Measurements from ENCODE around the gene TMEM89. TPM values are rescaled to one million over a fixed set of nuclear protein-coding genes. Genes with fewer than 3 reads are reported as not detected.

Gene TMEM89
- total RNA-seq, 2 donors from 2014 or later: not detected

- no peak overlapping the region for H3K27ac ChIP-seq
- no peak for DNase-seq (ENCODE audit: low spot score)
- H3K4me3 ChIP-seq: no peak overlapping the region
- no peaks in the 10 kb centered on the region for H3K9me3 ChIP-seq
- H3K27me3 ChIP-seq: no peaks in the 10 kb centered on the region
- no peaks in the 10 kb centered on the region for H3K4me1 ChIP-seq
- TF ChIP-seq, protein P1, sequence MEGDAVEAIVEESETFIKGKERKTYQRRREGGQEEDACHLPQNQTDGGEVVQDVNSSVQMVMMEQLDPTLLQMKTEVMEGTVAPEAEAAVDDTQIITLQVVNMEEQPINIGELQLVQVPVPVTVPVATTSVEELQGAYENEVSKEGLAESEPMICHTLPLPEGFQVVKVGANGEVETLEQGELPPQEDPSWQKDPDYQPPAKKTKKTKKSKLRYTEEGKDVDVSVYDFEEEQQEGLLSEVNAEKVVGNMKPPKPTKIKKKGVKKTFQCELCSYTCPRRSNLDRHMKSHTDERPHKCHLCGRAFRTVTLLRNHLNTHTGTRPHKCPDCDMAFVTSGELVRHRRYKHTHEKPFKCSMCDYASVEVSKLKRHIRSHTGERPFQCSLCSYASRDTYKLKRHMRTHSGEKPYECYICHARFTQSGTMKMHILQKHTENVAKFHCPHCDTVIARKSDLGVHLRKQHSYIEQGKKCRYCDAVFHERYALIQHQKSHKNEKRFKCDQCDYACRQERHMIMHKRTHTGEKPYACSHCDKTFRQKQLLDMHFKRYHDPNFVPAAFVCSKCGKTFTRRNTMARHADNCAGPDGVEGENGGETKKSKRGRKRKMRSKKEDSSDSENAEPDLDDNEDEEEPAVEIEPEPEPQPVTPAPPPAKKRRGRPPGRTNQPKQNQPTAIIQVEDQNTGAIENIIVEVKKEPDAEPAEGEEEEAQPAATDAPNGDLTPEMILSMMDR (IDR thresholded peaks at IDR 0.05): no peak
- H3K36me3 ChIP-seq: no peaks in the 10 kb centered on the region
These were observed 49.6 kb downstream of the TMEM89 start for GRCh38 chr3:48571938-48572337.

MicroRNA genes within 50 kb of the gene (microRNA counts, 767-probe panel; counts per million panel counts)
- 0 to 31.0 counts per million in 2 donors for microRNA hsa-miR-711

Small RNA genes lying within 50 kb of the gene (microRNA-seq; reads per million reads assigned to microRNA genes)
- gene MIR4793 (ENCODE audit: borderline number of aligned reads in 2 of 2, borderline replicate concordance in 1 of 2): 0 reads per million in 2 donors
- 0 reads per million in 2 donors for gene MIR711 (ENCODE audit: borderline number of aligned reads in 2 of 2, borderline replicate concordance in 1 of 2)

Other genes starting within 250 kb of the TMEM89 start
- gene FBXW12, start 249.6 kb downstream of the TMEM89 start, total RNA-seq: not detected
- gene PLXNB1, start 191.7 kb downstream of the TMEM89 start, total RNA-seq: 10 to 100 TPM; 69.4 to 73.0 TPM
- gene CCDC51, start 181.7 kb downstream of the TMEM89 start, total RNA-seq: 1 to 10 TPM; 8.4 to 9.2 TPM
- gene TMA7, start 181.5 kb downstream of the TMEM89 start, total RNA-seq: 100 to 1,000 TPM; 194 to 286 TPM
- gene ATRIP, start 175.0 kb downstream of the TMEM89 start, total RNA-seq: 1 to 10 TPM; 2.0 to 3.1 TPM
- 100 to 1,000 TPM in 1 of 2 donors, 10 to 100 TPM in 1; 66.9 to 120 TPM for gene SHISA5, start 117.6 kb downstream of the TMEM89 start, total RNA-seq
- gene PFKFB4, start 65.0 kb downstream of the TMEM89 start, total RNA-seq: 1 to 10 TPM in 1 of 2 donors, under 1 TPM in 1; 0.59 to 1.2 TPM
- not detected for gene UCN2, start 58.0 kb downstream of the TMEM89 start, total RNA-seq
- 1 to 10 TPM; 1.9 to 2.6 TPM for gene COL7A1, start 26.4 kb downstream of the TMEM89 start, total RNA-seq
- gene UQCRC1, start 12.1 kb downstream of the TMEM89 start, total RNA-seq: 100 to 1,000 TPM; 847 to 948 TPM
- 10 to 100 TPM in 1 of 2 donors, 1 to 10 TPM in 1; 9.6 to 10.1 TPM for gene SLC26A6, start 13.7 kb upstream of the TMEM89 start, total RNA-seq
- gene CELSR3, start 41.1 kb upstream of the TMEM89 start, total RNA-seq: under 1 TPM; 0.11 to 0.59 TPM
- gene NCKIPSD, start 64.1 kb upstream of the TMEM89 start, total RNA-seq: 10 to 100 TPM; 51.7 to 97.7 TPM
- 10 to 100 TPM; 35.7 to 39.6 TPM for gene IP6K2, start 95.5 kb upstream of the TMEM89 start, total RNA-seq
- 10 to 100 TPM; 26.8 to 28.5 TPM for gene PRKAR2A, start 226.1 kb upstream of the TMEM89 start, total RNA-seq

Data from right atrium auricular region (tissue), 2 donors.